Measurements from ENCODE around the gene LENEP. TPM values are rescaled to one million over a fixed set of nuclear protein-coding genes. Genes with fewer than 3 reads are reported as not detected.
A peak's percentile ranks its signal among the peaks of the same experiment; 100 is the strongest.
"Not testable (repeated sequence)": the region's sequence is repeated elsewhere in the genome, so short reads cannot be mapped to it uniquely, and the experiment has no call there.

LENEP gene
- total RNA-seq, 2 experiments from 2014 or later: 0.85 to 1.0 TPM

DNA sequence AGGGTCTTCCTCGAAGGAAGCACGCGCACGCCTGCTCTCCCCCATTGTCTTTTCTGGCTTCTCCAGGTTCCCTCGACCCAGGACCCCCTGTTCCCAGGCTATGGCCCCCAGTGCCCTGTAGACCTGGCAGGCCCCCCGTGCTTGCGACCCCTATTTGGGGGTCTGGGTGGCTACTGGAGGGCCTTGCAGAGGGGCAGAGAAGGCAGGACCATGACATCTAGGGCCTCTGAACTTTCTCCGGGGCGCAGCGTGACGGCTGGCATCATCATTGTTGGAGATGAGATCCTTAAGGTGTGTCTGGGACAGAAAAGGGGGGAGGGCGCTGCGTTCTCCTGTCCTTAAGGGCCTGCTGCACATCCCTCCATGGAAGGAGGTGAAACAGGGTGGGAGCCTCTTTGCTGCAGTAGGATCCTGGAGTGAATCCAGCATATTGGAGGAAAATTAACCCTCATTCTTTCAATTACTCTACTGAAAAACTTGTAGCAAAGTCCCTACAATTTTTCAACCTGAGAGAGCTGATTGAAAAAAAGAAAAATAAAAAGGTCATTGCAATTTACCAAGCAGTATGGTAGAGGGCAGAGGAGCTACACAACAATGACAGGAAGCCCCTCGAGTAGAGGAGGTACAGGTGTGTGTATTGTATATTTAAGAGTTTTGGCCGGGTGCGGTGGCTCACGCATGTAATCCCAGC, 9.5 kb upstream of the LENEP start:
- Mint-ChIP-seq H3K4me1 (peaks cover 36% of the 10 kb centered on the region), H3K27ac (no peak overlapping the region), H3K27me3 (no peaks in the 10 kb centered on the region), H3K4me3 (no peak overlapping the region), H3K36me3 (ENCODE audit: low read depth) (peaks cover 27% of the 10 kb centered on the region), H3K9me3 (no peaks in the 10 kb centered on the region)
- POLR2A ChIA-PET: interaction anchor here (0.9 to 1.7 kb wide), 5 partner anchors 15 to 101 kb away, joined by 3 to 7 read pairs (median 3); no protein-coding TSS in a partner anchor
- DNase-seq: no peak
- CTCF ChIA-PET: interaction anchor here (0.9 to 4.5 kb wide), 15 partner anchors 10 to 101 kb away, joined by 3 to 29 read pairs (median 4); partner anchors contain the start of genes CKS1B, LENEP, PMVK and SHC1

DNA sequence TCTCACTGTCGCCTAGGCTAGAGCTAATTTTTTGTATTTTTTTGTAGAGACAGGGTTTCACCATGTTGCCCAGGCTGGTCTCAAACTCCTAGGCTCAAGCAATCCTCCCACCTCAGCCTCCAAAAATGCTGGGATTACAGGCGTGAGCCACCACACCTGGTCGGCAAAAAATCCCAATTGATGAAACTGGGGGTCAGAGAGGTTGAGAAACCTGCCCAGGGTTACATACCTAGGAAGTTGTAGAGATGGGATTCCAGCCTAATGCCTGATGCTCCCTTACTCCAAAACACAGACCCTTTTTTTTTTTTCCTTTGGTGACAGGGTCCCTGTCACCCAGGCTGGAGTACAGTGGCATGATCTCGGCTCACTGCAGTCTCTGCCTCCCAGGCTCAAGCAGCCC, 6.7 kb upstream of the LENEP start:
- CTCF ChIA-PET: interaction anchor here (0.8 to 2.0 kb wide), 3 partner anchors 10 to 13 kb away, joined by 3 to 18 read pairs (median 3); no protein-coding TSS in a partner anchor
- H3K27me3 Mint-ChIP-seq, H3K4me3 Mint-ChIP-seq, H3K9me3 Mint-ChIP-seq, H3K27ac Mint-ChIP-seq, DNase-seq, POLR2A ChIA-PET: not testable (repeated sequence)
- peaks cover 24% of the 10 kb centered on the region for H3K4me1 Mint-ChIP-seq
- H3K36me3 Mint-ChIP-seq (ENCODE audit: low read depth): peaks cover 20% of the 10 kb centered on the region

DNA sequence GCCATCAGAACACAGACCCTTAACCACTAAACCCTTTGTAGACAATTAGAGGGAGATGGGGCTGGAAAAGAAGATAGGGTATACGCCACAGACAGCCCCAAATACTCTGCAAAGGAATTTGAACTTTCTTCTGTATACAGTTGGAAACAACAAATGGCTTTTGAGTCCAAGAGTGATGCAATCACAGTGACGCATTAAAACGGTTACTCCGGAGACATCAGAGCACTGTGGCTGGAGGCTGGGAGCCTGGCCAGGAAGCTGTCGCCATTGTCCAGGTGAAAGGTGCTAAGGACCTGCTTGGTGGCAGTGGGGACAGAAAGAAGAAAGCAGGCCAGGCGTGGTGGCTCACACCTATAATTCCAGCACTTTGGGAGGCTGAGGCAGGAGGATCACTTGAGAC, 6.1 kb upstream of the LENEP start:
- no peaks in the 10 kb centered on the region for H3K9me3 Mint-ChIP-seq
- H3K4me3 Mint-ChIP-seq: no peak overlapping the region
- no peaks in the 10 kb centered on the region for H3K27me3 Mint-ChIP-seq
- peaks cover 19% of the 10 kb centered on the region for H3K36me3 Mint-ChIP-seq (ENCODE audit: low read depth)
- H3K27ac Mint-ChIP-seq: no peak overlapping the region
- ChIA-PET CTCF (interaction anchor here (1.3 to 2.0 kb wide), 4 partner anchors 9 to 29 kb away, joined by 3 to 18 read pairs (median 14); no protein-coding TSS in a partner anchor), POLR2A (no interaction called here)
- no peak for DNase-seq
- peaks cover 24% of the 10 kb centered on the region for H3K4me1 Mint-ChIP-seq

DNA sequence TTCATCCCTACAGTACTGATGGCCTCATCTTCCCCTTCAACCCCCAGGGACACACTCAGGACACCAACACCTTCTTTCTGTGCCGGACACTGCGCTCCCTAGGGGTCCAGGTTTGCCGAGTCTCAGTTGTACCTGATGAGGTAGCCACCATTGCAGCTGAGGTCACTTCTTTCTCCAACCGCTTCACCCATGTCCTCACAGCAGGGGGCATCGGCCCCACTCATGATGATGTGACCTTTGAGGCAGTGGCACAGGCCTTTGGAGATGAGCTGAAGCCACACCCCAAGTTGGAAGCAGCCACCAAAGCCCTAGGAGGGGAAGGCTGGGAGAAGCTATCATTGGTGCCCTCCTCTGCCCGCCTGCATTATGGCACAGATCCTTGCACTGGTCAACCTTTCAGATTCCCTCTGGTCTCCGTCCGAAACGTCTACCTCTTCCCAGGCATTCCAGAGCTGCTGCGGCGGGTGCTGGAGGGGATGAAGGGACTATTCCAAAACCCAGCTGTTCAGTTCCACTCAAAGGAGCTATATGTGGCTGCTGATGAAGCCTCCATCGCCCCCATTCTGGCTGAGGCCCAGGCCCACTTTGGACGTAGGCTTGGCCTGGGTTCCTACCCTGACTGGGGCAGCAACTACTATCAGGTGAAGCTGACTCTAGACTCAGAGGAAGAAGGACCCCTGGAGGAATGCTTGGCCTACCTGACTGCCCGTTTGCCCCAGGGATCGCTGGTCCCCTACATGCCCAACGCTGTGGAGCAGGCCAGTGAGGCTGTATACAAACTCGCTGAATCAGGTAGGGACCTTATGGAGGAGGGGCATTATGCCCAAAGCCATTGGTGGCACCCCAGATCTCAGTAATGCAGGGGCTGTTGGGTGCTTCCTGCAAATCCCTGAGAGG, 5.1 kb upstream of the LENEP start:
- peaks cover 20% of the 10 kb centered on the region for H3K36me3 Mint-ChIP-seq (ENCODE audit: low read depth)
- H3K9me3 Mint-ChIP-seq: no peaks in the 10 kb centered on the region
- ChIA-PET CTCF (interaction anchor here (1.3 to 2.0 kb wide), 4 partner anchors 8 to 28 kb away, joined by 3 to 18 read pairs (median 14); no protein-coding TSS in a partner anchor), POLR2A (interaction anchor here (0.6 kb wide), 1 partner anchor 1793 kb away, joined by 3 read pairs; no protein-coding TSS in a partner anchor)
- no peak overlapping the region for H3K4me3 Mint-ChIP-seq
- DNase-seq: no peak
- peaks cover 24% of the 10 kb centered on the region for H3K4me1 Mint-ChIP-seq
- H3K27me3 Mint-ChIP-seq: no peaks in the 10 kb centered on the region
- no peak overlapping the region for H3K27ac Mint-ChIP-seq

DNA sequence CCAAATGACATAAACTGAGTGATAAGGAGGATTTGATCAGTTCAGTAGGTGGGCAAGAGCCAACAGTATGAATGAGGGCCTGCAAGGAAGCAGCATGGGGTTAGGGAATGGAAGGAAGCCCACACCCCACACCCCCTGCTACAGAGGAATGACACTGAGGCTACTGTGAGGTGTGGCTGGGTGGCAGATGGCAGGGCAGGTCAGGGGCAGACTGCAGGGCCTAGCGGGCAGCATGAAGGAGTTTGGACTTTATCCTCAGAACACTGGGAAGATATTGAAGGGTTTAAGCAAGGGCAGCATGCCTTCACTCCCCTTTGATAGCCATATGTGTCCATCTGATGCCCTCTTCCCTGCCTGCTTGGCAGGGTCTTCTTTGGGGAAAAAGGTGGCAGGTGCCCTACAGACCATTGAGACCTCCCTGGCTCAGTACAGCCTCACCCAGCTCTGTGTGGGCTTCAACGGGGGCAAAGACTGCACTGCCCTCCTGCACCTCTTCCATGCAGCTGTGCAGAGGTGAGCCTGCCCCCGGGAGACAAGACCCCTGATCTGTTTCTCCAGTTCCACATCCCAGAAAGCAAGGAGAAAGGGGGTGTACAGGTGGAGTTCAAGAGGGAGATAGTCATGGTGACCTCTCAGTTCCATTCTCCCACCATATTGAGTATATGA, 4.1 kb upstream of the LENEP start:
- POLR2A ChIA-PET: no interaction called here
- H3K27me3 Mint-ChIP-seq: no peaks in the 10 kb centered on the region
- peaks cover 20% of the 10 kb centered on the region for H3K36me3 Mint-ChIP-seq (ENCODE audit: low read depth)
- no peaks in the 10 kb centered on the region for H3K9me3 Mint-ChIP-seq
- DNase-seq: no peak
- no peak overlapping the region for H3K27ac Mint-ChIP-seq
- peaks cover 18% of the 10 kb centered on the region for H3K4me1 Mint-ChIP-seq
- CTCF ChIA-PET: no interaction called here
- H3K4me3 Mint-ChIP-seq: no peak overlapping the region

DNA sequence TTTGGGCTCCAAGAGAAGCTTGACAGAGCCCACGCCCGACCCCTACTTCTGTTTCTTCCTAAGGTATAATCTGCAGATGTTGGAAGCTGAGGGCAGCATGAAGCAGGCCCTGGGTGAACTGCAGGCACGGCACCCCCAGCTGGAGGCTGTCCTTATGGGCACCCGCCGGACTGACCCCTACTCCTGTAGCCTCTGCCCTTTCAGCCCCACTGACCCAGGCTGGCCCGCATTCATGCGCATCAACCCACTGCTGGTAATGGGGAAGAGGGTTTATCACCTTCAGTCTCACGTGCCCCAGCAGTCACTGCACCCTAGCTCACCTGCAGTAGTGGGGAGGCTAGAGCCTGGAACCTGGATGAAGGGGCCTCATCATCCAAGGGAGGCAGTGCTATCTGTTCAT, 3.1 kb upstream of the LENEP start:
- Mint-ChIP-seq H3K27ac (no peak overlapping the region), H3K9me3 (no peaks in the 10 kb centered on the region), H3K4me3 (no peak overlapping the region), H3K27me3 (no peaks in the 10 kb centered on the region), H3K36me3 (ENCODE audit: low read depth) (peaks cover 20% of the 10 kb centered on the region), H3K4me1 (peaks cover 16% of the 10 kb centered on the region)
- CTCF ChIA-PET: interaction anchor here (0.9 to 1.0 kb wide), 3 partner anchors 9 to 55 kb away, joined by 3 to 4 read pairs (median 3); no protein-coding TSS in a partner anchor
- DNase-seq: no peak
- POLR2A ChIA-PET: no interaction called here

DNA sequence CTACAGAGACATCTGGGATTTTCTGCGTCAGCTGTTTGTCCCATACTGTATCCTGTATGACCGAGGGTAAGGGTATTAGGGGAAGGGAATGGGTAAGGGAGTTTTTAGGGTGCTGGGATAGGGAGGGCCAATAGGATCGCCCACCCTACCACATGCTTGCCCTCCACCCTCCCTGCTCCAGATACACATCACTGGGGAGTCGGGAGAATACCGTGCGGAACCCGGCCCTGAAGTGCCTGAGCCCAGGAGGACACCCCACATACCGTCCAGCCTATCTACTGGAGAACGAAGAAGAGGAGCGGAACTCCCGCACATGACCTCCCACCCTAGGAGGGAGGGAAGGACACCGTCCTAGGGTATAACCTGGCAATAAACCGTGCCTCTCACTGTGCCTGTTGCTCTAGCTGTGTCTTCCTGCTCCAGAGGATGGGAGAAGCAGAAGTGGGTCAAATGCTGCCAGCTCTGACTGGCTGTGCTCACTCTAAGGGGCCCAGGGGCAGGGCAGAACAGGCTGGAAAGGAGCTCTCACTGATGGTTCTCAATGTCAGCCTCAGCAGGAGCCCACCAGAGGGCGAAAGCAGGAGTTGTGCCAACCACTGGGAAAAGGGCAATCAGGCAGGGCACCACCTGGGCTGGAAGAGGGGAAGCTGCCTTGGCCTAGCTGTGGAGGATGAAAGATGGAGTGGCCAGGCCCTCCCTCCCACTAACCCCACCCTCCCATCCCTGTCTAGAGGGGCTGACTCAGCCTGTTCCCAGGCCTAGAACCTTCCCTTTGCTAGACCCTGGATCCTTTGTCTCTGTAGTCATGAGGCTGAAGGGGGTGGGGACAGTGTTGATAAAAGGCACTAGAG, 440 bp upstream of the LENEP start:
- H3K9me3 Mint-ChIP-seq: no peaks in the 10 kb centered on the region
- no peak for DNase-seq
- no peaks in the 10 kb centered on the region for H3K27me3 Mint-ChIP-seq
- POLR2A ChIA-PET: no interaction called here
- peaks cover 23% of the 10 kb centered on the region for H3K4me1 Mint-ChIP-seq
- H3K36me3 Mint-ChIP-seq (ENCODE audit: low read depth): peaks cover 19% of the 10 kb centered on the region
- H3K27ac Mint-ChIP-seq: peak overlapping the region; percentile 66
- CTCF ChIA-PET: interaction anchor here (1.2 to 13.0 kb wide), 6 partner anchors 9 to 433 kb away, joined by 3 to 184 read pairs (median 5); partner anchors contain the start of gene FLAD1
- H3K4me3 Mint-ChIP-seq: no peak overlapping the region

DNA sequence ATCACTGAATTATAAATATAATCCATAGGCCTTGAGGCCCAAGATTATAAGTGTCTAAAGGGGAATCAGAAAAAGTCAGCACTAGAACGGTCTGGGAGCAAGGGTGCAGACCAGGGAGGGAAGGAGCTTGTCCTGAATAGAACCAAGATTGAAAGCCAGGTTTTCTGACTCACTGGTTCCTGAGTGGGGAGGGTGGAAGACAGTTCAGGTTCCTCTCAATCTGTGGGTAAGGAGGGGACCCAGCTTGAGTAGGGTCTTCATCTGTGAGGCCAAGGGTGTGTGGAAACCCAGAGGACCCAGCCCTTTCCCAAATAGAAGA, 842 bp downstream of the LENEP start:
- DNase-seq: no peak
- peaks cover 24% of the 10 kb centered on the region for H3K4me1 Mint-ChIP-seq
- ChIA-PET CTCF (interaction anchor here (0.7 to 13.0 kb wide), 11 partner anchors 10 to 435 kb away, joined by 3 to 184 read pairs (median 3); partner anchors contain the start of genes ADAM15, FLAD1 and PYGO2), POLR2A (interaction anchor here (1.2 kb wide), 1 partner anchor 20 kb away, joined by 6 read pairs; the partner anchor contains the start of gene CKS1B)
- H3K27ac Mint-ChIP-seq: peak overlapping the region; percentile 60
- no peaks in the 10 kb centered on the region for H3K9me3 Mint-ChIP-seq
- H3K27me3 Mint-ChIP-seq: no peaks in the 10 kb centered on the region
- no peak overlapping the region for H3K4me3 Mint-ChIP-seq
- H3K36me3 Mint-ChIP-seq (ENCODE audit: low read depth): peaks cover 8% of the 10 kb centered on the region

DNA sequence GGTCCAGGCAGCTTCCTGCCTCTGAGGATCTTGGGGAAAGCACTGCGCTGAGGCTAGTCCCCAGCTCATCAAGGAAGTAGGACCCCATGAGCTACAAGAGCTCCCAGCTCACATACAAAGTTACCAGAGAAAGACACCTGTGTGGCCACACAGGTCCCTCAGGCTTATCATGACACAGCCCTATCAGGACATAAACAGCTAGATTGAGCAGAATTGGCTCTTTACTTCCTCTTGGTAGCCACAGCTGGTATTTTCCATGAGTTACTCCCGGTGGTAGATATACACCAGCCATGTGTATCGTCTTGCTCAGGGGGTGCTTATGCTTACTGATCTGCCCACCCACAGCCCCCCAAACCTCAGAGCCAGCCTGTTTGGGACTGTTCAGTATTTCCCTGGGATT, 1.2 kb downstream of the LENEP start:
- H3K9me3 Mint-ChIP-seq: no peaks in the 10 kb centered on the region
- H3K4me3 Mint-ChIP-seq: no peak overlapping the region
- H3K4me1 Mint-ChIP-seq: peaks cover 25% of the 10 kb centered on the region
- DNase-seq: no peak
- CTCF ChIA-PET: interaction anchor here (0.7 to 13.0 kb wide), 10 partner anchors 10 to 256 kb away, joined by 3 to 184 read pairs (median 4); partner anchors contain the start of genes ADAM15, FLAD1 and PYGO2
- H3K36me3 Mint-ChIP-seq (ENCODE audit: low read depth): peaks cover 7% of the 10 kb centered on the region
- H3K27me3 Mint-ChIP-seq: no peaks in the 10 kb centered on the region
- peak overlapping the region; percentile 60 for H3K27ac Mint-ChIP-seq
- POLR2A ChIA-PET: interaction anchor here (1.2 kb wide), 1 partner anchor 21 kb away, joined by 6 read pairs; the partner anchor contains the start of gene CKS1B

DNA sequence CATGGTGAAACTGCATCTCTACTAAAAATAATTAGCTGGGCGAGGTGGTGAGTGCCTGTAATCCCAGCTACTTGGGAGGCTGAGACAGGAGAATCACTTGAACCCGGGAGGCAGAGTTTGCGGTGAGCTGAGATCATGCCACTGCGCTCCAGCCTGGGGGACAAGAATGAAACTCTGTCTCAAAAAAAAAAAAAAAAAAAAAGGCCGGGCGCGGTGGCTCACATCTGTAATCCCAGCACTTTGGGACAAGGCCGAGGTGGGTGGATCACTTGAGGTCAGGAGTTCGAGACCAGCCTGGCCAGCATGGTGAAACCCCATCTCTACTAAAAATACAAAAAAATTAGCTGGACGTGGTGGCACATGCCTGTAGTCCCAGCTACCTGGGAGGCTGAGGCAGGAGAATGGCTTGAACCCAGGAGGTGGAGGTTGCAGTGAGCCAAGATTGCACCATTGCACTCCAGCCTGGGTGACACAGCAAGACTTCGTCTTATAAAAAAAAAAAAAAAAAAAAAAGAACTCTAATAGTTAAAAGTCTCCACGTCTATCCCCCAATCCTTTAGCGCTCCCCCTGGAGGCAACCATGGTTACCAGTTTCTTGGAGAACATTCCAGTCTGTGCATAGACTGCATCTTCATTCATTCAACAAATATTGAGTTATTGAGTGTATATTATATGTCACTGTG, 2.1 kb downstream of the LENEP start:
- not testable (repeated sequence) for H3K27ac Mint-ChIP-seq

More for the DNA sequence above, 2.1 kb downstream of the LENEP start:
- H3K27me3 Mint-ChIP-seq; H3K36me3 Mint-ChIP-seq (ENCODE audit: low read depth); DNase-seq; POLR2A ChIA-PET; H3K4me3 Mint-ChIP-seq; H3K9me3 Mint-ChIP-seq: not testable (repeated sequence)
- CTCF ChIA-PET: interaction anchor here (0.7 to 13.0 kb wide), 7 partner anchors 8 to 401 kb away, joined by 3 to 184 read pairs (median 5); partner anchors contain the start of gene FLAD1
- peaks cover 33% of the 10 kb centered on the region for H3K4me1 Mint-ChIP-seq
